Body of pancreas (tissue), 4 donors: ENCODE measurements around the gene TDP1. TPM values are rescaled to one million over a fixed set of nuclear protein-coding genes. Genes with fewer than 3 reads are reported as not detected.
"Not testable (repeated sequence)": the region's sequence is repeated elsewhere in the genome, so short reads cannot be mapped to it uniquely, and the experiment has no call there.

Experiments used
- ATAC-seq: fragments of 150-250 bp; one replicate; pipeline ENCODE4 v1.9.1; 2016
- DNase-seq, 4 donors: peaks; one replicate each; pipeline ENCODE4 v3.0.0-alpha.2; 2019
- H3K27ac ChIP-seq, 4 donors: fragments of 200-600 bp; sonication (generic); 1 replicate in 3 of 4; 2 replicates in 1 of 4; pipeline versions ENCODE4 v1.5.1 to v1.6.1; 2016 to 2019; ENCODE audit warnings: mild to moderate bottlenecking in 1 of 4, mixed read lengths in 1 of 4, moderate library complexity in 1 of 4
- H3K27me3 ChIP-seq, 2 donors: fragments of 200-600 bp; sonication (generic); one replicate each; pipeline ENCODE4 v1.6.0; 2016; ENCODE audit warnings: mild to moderate bottlenecking in 1 of 2
- H3K36me3 ChIP-seq, 2 donors: fragments of 200-600 bp; sonication (generic); replicated peaks in 1 of 2; 2 replicates each; pipeline ENCODE4 v1.5.1; 2016; ENCODE audit warnings: low read depth in 2 of 2; ENCODE audit not compliant: insufficient read depth in 1 of 2
- H3K4me1 ChIP-seq: fragments of 200-600 bp; sonication (generic); one replicate; pipeline ENCODE4 v1.6.0; 2016
- H3K4me3 ChIP-seq, 2 donors: fragments of 200-600 bp; sonication (generic); 1 replicate in 1 of 2; 2 replicates in 1 of 2; pipeline ENCODE4 v1.5.1; 2016 to 2019
- H3K9me3 ChIP-seq, 3 donors: fragments of 200-600 bp; sonication (generic); 1 replicate in 2 of 3; 2 replicates in 1 of 3; pipeline ENCODE4 v1.5.1; 2016
- POLR2A ChIP-seq, 3 donors: fragments of 450-650 bp; IDR thresholded peaks; one replicate each; pipeline ENCODE4 v1.6.1; 2016; ENCODE audit warnings: antibody characterized with exemption in 3 of 3, mild to moderate bottlenecking in 2 of 3
- WGBS, 2 donors: methylation state at CpG; one replicate each; pipeline ENCODE4 v1.1.5; 2017; 5-methylcytosine and 5-hydroxymethylcytosine counted together
- intact Hi-C: fragments of 100-400 bp; cut with DNase I; formaldehyde crosslinking; loops from one replicate; pipeline ENCODE4 v1.15.1; 2023
- total RNA-seq, 2 donors: library from RNA; depleted of rRNA; stranded (reverse); fragments of >200 nt; gene quantifications; one replicate each; pipeline ENCODE4 v1.1.0, GENCODE V29; 2016
- TF ChIP-seq, protein P1 (sequence below), 7 experiments: fragments of 450-650 bp in 4 of 7; fragments of 200-600 bp in 3 of 7; sonication (generic) in 3 of 7; IDR thresholded peaks; one replicate each; pipeline ENCODE4 v1.5.1; 2016 to 2019; ENCODE audit warnings: antibody characterized with exemption in 7 of 7

Gene TDP1
- total RNA-seq, 2 donors from 2014 or later = 7.5 to 10.5 TPM

DNA sequence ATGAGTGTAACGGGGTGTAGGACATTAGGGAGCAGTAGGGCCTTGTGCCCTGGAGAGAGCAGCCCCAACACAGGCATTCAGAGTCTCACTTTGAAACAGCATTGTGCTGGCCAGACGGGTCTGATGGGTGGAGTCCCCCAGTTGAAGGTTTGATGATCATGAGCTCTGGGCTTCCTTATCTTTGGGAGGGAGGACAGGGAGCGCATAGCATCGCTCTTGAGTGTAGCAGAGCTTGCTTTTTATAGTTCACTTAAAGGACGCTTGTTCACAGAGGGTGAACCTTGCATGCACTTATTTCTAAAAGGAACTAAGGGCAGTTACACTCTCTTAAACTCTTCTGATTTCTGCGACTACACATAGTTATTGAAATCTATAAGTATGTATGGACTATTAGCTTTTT, 116.6 kb downstream of the TDP1 start:
- no peak for ATAC-seq
- H3K9me3 ChIP-seq = no peaks in the 10 kb centered on the region
- H3K36me3 ChIP-seq = no peaks in the 10 kb centered on the region
- no peak overlapping the region for H3K4me3 ChIP-seq
- no peak overlapping the region for H3K27ac ChIP-seq
- no peaks in the 10 kb centered on the region for H3K4me1 ChIP-seq
- no peak for DNase-seq
- no peak for TF ChIP-seq POLR2A (IDR thresholded peaks at IDR 0.05)
- TF ChIP-seq, protein P1, sequence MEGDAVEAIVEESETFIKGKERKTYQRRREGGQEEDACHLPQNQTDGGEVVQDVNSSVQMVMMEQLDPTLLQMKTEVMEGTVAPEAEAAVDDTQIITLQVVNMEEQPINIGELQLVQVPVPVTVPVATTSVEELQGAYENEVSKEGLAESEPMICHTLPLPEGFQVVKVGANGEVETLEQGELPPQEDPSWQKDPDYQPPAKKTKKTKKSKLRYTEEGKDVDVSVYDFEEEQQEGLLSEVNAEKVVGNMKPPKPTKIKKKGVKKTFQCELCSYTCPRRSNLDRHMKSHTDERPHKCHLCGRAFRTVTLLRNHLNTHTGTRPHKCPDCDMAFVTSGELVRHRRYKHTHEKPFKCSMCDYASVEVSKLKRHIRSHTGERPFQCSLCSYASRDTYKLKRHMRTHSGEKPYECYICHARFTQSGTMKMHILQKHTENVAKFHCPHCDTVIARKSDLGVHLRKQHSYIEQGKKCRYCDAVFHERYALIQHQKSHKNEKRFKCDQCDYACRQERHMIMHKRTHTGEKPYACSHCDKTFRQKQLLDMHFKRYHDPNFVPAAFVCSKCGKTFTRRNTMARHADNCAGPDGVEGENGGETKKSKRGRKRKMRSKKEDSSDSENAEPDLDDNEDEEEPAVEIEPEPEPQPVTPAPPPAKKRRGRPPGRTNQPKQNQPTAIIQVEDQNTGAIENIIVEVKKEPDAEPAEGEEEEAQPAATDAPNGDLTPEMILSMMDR (IDR thresholded peaks at IDR 0.05) = no peak
- WGBS, 2 donors = 65 to 73% methylated on average over 6 of the region's 6 CpGs
- H3K27me3 ChIP-seq = no peaks in the 10 kb centered on the region
- intact Hi-C loops = no loop called here

DNA sequence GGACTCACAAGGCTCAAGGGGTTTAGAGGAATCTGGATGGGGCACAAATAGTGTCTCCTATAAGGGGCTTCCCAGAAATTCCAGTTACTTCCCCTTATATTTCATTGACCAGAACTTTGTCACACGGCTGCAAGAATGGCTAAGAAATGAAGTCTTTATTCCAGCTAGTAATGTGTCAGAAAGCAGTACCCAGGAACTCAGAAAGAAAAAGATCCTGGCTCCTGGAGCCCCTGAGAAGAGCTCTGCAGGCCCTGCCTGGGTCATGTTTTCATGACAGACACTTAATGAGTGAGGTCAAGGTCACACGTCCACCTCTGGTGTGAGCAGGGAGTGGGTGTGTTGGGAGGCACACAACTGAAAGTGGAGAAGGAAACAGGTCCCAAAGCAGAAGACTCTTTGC, 123.8 kb downstream of the TDP1 start:
- Histone ChIP-seq H3K27me3 (no peaks in the 10 kb centered on the region), H3K9me3 (no peaks in the 10 kb centered on the region), H3K27ac (no peak overlapping the region), H3K36me3 (no peaks in the 10 kb centered on the region), H3K4me3 (no peak overlapping the region), H3K4me1 (no peaks in the 10 kb centered on the region)
- ATAC-seq (no peak), DNase-seq (no peak)
- no peak for TF ChIP-seq POLR2A (IDR thresholded peaks at IDR 0.05)
- TF ChIP-seq, protein P1 (IDR thresholded peaks at IDR 0.05) = no peak
- 71% methylated on average over 2 of the region's 2 CpGs for WGBS, 2 donors
- intact Hi-C loops = no loop called here

DNA sequence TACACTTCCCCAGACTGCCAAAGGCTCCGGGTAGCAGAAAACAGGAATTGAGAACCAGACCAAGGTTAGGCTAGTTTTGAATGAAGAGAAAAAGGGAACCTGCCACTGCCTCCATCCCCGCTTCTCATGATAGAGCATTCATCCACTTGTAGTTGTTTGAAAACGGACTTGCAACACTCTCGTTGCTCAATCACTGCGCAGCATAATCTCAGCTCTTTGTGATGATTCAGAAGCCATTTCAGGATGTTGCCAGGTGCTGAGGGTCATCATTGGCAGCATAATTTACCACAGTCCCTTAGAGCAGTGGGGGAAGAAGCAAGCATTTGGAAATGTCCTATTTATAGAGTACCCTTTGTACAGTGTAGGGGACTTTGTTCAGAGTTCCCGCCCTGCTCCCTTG, 131.7 kb downstream of the TDP1 start:
- DNase-seq (peak in 3 of 4 donors; percentile 14 to 77 (median 16)), ATAC-seq (no peak)
- no peaks in the 10 kb centered on the region for H3K36me3 ChIP-seq
- H3K27me3 ChIP-seq = no peaks in the 10 kb centered on the region
- TF ChIP-seq, protein P1 (IDR thresholded peaks at IDR 0.05) = no peak
- no peak for TF ChIP-seq POLR2A (IDR thresholded peaks at IDR 0.05)
- no peaks in the 10 kb centered on the region for H3K4me1 ChIP-seq
- H3K4me3 ChIP-seq = no peak overlapping the region
- H3K27ac ChIP-seq = no peak overlapping the region
- intact Hi-C loops = no loop called here
- WGBS, 2 donors = 54 to 68% methylated on average over 6 of the region's 6 CpGs
- H3K9me3 ChIP-seq = no peaks in the 10 kb centered on the region

DNA sequence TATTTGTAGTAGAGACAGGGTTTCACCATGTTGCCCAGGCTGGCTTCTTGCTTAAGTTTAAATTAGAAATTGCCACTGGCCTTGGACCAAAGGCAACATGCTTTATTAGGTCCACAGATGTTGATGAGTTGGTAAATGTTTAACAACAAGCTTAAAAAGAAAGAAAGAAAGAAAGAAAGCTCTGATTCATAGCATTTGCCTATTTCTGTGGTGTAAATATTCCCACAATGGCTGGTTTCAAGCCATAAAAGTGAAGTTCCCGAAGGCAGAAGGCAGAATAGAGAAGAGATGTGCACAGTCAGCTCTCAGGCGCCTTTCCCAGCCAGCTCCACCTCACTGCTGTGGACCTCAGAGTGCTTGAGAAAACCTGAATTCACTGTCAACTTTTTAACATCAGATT, 132.4 kb downstream of the TDP1 start:
- TF ChIP-seq POLR2A (IDR thresholded peaks at IDR 0.05) = no peak
- TF ChIP-seq, protein P1 (IDR thresholded peaks at IDR 0.05) = no peak
- Histone ChIP-seq H3K27me3 (no peaks in the 10 kb centered on the region), H3K4me3 (no peak overlapping the region), H3K4me1 (no peaks in the 10 kb centered on the region), H3K27ac (no peak overlapping the region), H3K9me3 (no peaks in the 10 kb centered on the region), H3K36me3 (no peaks in the 10 kb centered on the region)
- WGBS, 2 donors = 64 to 76% methylated on average over 2 of the region's 2 CpGs
- DNase-seq = no peak
- no peak for ATAC-seq
- intact Hi-C loops = no loop called here

DNA sequence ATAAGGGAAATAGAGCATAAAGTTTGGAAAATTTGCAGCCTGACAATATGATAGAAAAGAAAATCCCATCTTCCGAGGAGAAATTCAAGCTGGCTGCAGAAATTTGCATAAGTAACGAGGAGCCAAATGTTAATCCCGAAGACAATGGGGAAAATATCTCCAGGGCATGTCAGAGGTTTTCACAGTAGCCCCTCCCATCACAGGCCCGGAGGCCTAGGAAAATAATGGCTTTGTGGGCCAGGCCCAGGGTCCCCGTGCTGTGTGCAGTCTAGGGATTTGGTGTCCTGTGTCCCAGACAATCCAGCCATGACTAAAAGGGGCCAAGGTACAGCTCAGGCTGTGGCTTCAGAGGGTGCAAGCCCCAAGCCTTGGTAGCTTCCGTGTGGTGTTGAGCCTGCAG, 133.8 kb downstream of the TDP1 start:
- H3K27me3 ChIP-seq, H3K9me3 ChIP-seq, H3K27ac ChIP-seq, H3K4me3 ChIP-seq, H3K4me1 ChIP-seq, H3K36me3 ChIP-seq, ATAC-seq, intact Hi-C loops, DNase-seq: not testable (repeated sequence)
- 39 to 42% methylated on average over 6 of the region's 6 CpGs for WGBS, 2 donors
